A549 (cell line): ENCODE data around the gene MAML3. TPM values are rescaled to one million over a fixed set of nuclear protein-coding genes. Genes with fewer than 3 reads are reported as not detected.

ENCODE experiments used
- ATAC-seq, 2 experiments: fragments of 200-7000 bp in 1 of 2; fragments of >200 bp in 1 of 2; cut with Nextera tagmentation in 1 of 2; cut with Tn5 transposase in 1 of 2; 3 replicates each; pipeline versions ENCODE4 v1.8.0 to v1.9.1; 2018 to 2020; ENCODE audit warnings: mild to moderate bottlenecking in 1 of 2, moderate library complexity in 1 of 2
- CTCF ChIA-PET: fragments of 300-600 bp; sonication (Branson Sonifier 250); formaldehyde crosslinking; extraction: SDS; loops from one replicate; lab custom pipeline; 2021; ENCODE audit warnings: antibody characterized with exemption, inconsistent platforms; lab: Yijun Ruan, JAX
- POLR2A ChIA-PET: fragments of 350-600 bp; formaldehyde crosslinking; extraction: SDS; loops from one replicate; lab custom pipeline; 2021; ENCODE audit warnings: antibody characterized with exemption, inconsistent platforms; lab: Yijun Ruan, JAX
- DNase-seq, 2 experiments: peaks; one replicate each; pipeline versions ENCODE4 v3.0.0 to v3.0.0-alpha.2; 2011 to 2016; ENCODE audit warnings: low read depth in 1 of 2, low spot score in 1 of 2
- FAIRE-seq: peaks from 2 replicates; lab custom pipeline; 2011; peaks lifted over from hg19 to GRCh38; lab: Jason Lieb, UNC
- H3K27ac ChIP-seq, 2 experiments: fragments of >200 bp; sonication (Bioruptor Twin); formaldehyde crosslinking; 3 replicates each; pipeline ENCODE4 v1.5.1; 2016 to 2017
- H3K4me1 ChIP-seq: fragments of >200 bp; sonication (Bioruptor Twin); formaldehyde crosslinking; 3 replicates; pipeline ENCODE4 v1.6.1; 2016
- H3K4me2 ChIP-seq: fragments of >200 bp; sonication (Bioruptor Twin); formaldehyde crosslinking; 3 replicates; pipeline ENCODE4 v1.6.1; 2016
- H3K4me3 ChIP-seq: fragments of >200 bp; sonication (Bioruptor Twin); formaldehyde crosslinking; 3 replicates; pipeline ENCODE4 v1.5.1; 2016
- H3K9me3 ChIP-seq: fragments of >200 bp; sonication (Bioruptor Twin); formaldehyde crosslinking; 3 replicates; pipeline ENCODE4 v1.6.1; 2016
- BHLHE40 ChIP-seq: IDR thresholded peaks from 2 replicates; pipeline ENCODE4 v1.6.1; 2012; ENCODE audit warnings: low read depth, low read length, inconsistent platforms
- CBX2 ChIP-seq: fragments of 200-600 bp; sonication (generic); IDR thresholded peaks from 2 replicates; pipeline ENCODE4 v1.6.1; 2016; ENCODE audit warnings: low read depth, mild to moderate bottlenecking, borderline replicate concordance
- CBX8 ChIP-seq: fragments of 200-600 bp; sonication (generic); IDR thresholded peaks from 2 replicates; pipeline ENCODE4 v1.6.1; 2016
- CHD4 ChIP-seq: fragments of 200-600 bp; sonication (generic); IDR thresholded peaks from 2 replicates; pipeline ENCODE4 v1.6.1; 2016; ENCODE audit warnings: antibody characterized with exemption, mild to moderate bottlenecking, borderline replicate concordance
- EHF ChIP-seq: fragments of 250-450 bp; sonication (Bioruptor Pico); IDR thresholded peaks from 2 replicates; pipeline ENCODE4 v1.5.0; 2020; ENCODE audit warnings: mild to moderate bottlenecking
- EP300 ChIP-seq, 2 experiments: fragments of >200 bp; sonication (Bioruptor Twin); formaldehyde crosslinking; IDR thresholded peaks; 2 replicates in 1 of 2; 3 replicates in 1 of 2; pipeline ENCODE4 v1.6.1; 2016 to 2017
- ESRRA ChIP-seq: fragments of 150-350 bp; IDR thresholded peaks from 2 replicates; pipeline ENCODE4 v1.6.1; 2014; ENCODE audit warnings: mild to moderate bottlenecking, low read length, borderline replicate concordance
- HDAC2 ChIP-seq: fragments of 200-600 bp; sonication (generic); IDR thresholded peaks from 2 replicates; pipeline ENCODE4 v1.6.1; 2016
- HEYL ChIP-seq: fragments of 250-450 bp; sonication (Bioruptor Pico); IDR thresholded peaks from 2 replicates; pipeline ENCODE4 v1.8.0; 2021; ENCODE audit warnings: mild to moderate bottlenecking, moderate library complexity
- JUNB ChIP-seq: fragments of >200 bp; sonication (Bioruptor Twin); formaldehyde crosslinking; IDR thresholded peaks from 2 replicates; pipeline ENCODE4 v1.6.1; 2016
- KDM5A ChIP-seq: fragments of 200-600 bp; sonication (generic); IDR thresholded peaks from 2 replicates; pipeline ENCODE4 v1.6.1; 2016; ENCODE audit warnings: antibody characterized with exemption, mild to moderate bottlenecking
- MAFK ChIP-seq: fragments of 450-650 bp; IDR thresholded peaks from 2 replicates; pipeline ENCODE4 v1.6.1; 2014; ENCODE audit not compliant: partially characterized antibody
- MYC ChIP-seq: IDR thresholded peaks from 2 replicates; pipeline ENCODE4 v1.6.1; 2012; ENCODE audit warnings: mild to moderate bottlenecking, inconsistent platforms, low read length, improper control_type of control experiment, borderline replicate concordance
- NFE2L2 ChIP-seq: fragments of 150-350 bp; conservative IDR thresholded peaks from 2 replicates; pipeline ENCODE4 v1.6.1; 2014; ENCODE audit warnings: low read length
- NPAS2 ChIP-seq: fragments of 250-450 bp; sonication (Bioruptor Pico); IDR thresholded peaks from 2 replicates; pipeline ENCODE4 v1.8.0; 2022; ENCODE audit warnings: mild to moderate bottlenecking, moderate library complexity, borderline replicate concordance
- RAD21 ChIP-seq, 2 experiments: fragments of >200 bp in 1 of 2; sonication (Bioruptor Twin) in 1 of 2; formaldehyde crosslinking in 1 of 2; IDR thresholded peaks in 1 of 2; conservative IDR thresholded peaks in 1 of 2; 2 replicates in 1 of 2; 3 replicates in 1 of 2; pipeline ENCODE4 v1.6.1; 2012 to 2018; ENCODE audit warnings: inconsistent platforms in 1 of 2
- RNF2 ChIP-seq: fragments of 200-600 bp; sonication (generic); IDR thresholded peaks from 2 replicates; pipeline ENCODE4 v1.6.1; 2016; ENCODE audit warnings: low read depth, mild to moderate bottlenecking, antibody characterized with exemption, moderate library complexity, borderline replicate concordance
- SREBF2 ChIP-seq: fragments of 450-650 bp; IDR thresholded peaks from 2 replicates; pipeline ENCODE4 v1.6.1; 2014; ENCODE audit warnings: mild to moderate bottlenecking, moderate library complexity
- TFCP2L1 ChIP-seq: fragments of 250-450 bp; sonication (Bioruptor Pico); IDR thresholded peaks from 2 replicates; pipeline ENCODE4 v1.5.0; 2021; ENCODE audit warnings: mild to moderate bottlenecking
- ZC3H11A ChIP-seq: fragments of 450-650 bp; IDR thresholded peaks from 2 replicates; pipeline ENCODE4 v1.6.1; 2014; ENCODE audit warnings: antibody characterized with exemption, mild to moderate bottlenecking
- ZFP36 ChIP-seq: fragments of 450-650 bp; IDR thresholded peaks from 2 replicates; pipeline ENCODE4 v1.6.1; 2014; ENCODE audit warnings: borderline replicate concordance; ENCODE audit not compliant: partially characterized antibody
- ZSCAN20 ChIP-seq: fragments of 250-450 bp; sonication (Bioruptor Pico); IDR thresholded peaks from 2 replicates; pipeline ENCODE4 v1.8.0; 2022; ENCODE audit warnings: mild to moderate bottlenecking, moderate library complexity
- WGBS: methylation state at CpG from one replicate; pipeline ENCODE4 v1.1.6; 2017; ENCODE audit errors: missing lambda C conversion rate; 5-methylcytosine and 5-hydroxymethylcytosine counted together
- polyA plus RNA-seq, 4 experiments: library from polyadenylated mRNA; depleted of rRNA in 3 of 4; stranded (reverse); fragments of >200 nt; fragmentation: RNase III in 1 of 4; extraction: RNeasy Plus Mini Kit Qiagen cat#74134 plus additional on column Dnase treatment in 1 of 4; gene quantifications; 2 replicates in 3 of 4; 3 replicates in 1 of 4; pipeline ENCODE4 v1.2.3, GENCODE V29; 2011 to 2017
- TF ChIP-seq, protein P1 (sequence below): fragments of >200 bp; sonication (Bioruptor Twin); formaldehyde crosslinking; IDR thresholded peaks from 3 replicates; pipeline ENCODE4 v1.5.1; 2016
- TF ChIP-seq, protein P2 (sequence below): fragments of >200 bp; sonication (Bioruptor Twin); formaldehyde crosslinking; IDR thresholded peaks from 2 replicates; pipeline ENCODE4 v1.6.1; 2016
- TF ChIP-seq, protein P3 (sequence below): IDR thresholded peaks from 2 replicates; pipeline ENCODE4 v1.6.1; 2012
- TF ChIP-seq, protein P4 (sequence below): fragments of 250-450 bp; sonication (Bioruptor Pico); IDR thresholded peaks from 2 replicates; pipeline ENCODE4 v1.5.0; 2020; ENCODE audit warnings: low read depth, mild to moderate bottlenecking, moderate library complexity
- TF ChIP-seq, protein P5 (sequence below): fragments of 250-450 bp; sonication (Bioruptor Pico); IDR thresholded peaks from 2 replicates; pipeline ENCODE4 v1.5.0; 2021; ENCODE audit warnings: mild to moderate bottlenecking, moderate library complexity, borderline replicate concordance

The MAML3 gene
- polyA plus RNA-seq, 2 of the 4 experiments (the other 2 are of a cell fraction), result 9.0 to 22.2 TPM

DNA sequence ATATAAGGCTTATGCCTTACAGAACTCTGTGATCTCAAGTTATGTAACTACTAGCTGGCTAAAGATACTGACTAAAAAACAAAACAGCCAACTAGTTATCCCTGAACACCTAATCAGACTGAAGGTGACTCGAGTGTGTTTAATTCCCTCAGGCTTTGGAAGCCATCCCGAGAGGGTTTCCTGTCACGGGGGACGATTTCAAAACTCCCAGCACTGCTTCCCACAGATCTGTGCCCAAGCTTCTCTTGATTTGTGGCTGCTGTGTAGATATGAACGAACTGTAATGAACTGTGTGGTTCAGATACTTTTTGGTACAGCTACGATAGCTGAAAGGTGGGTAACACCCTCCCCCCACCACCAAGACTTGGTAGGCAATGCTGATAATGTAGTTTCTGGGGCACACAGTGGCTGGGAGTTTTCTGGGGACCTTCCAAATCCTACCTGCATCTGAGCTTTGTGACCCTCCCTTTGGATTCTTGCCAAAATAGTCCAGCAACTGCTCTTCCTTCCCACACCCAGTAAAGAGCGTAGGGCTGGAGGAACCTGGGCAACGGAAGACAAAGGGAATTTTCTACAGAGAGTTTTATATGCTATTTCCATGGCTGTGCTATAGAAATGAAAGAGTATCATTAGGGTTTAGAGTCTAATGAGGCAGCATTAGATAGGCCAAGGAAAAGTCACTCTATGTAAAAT lies 339.5 kb downstream of the MAML3 start:
- ATAC-seq (no peak), DNase-seq (no peak), FAIRE-seq (no peak)
- TF ChIP-seq CHD4 (no peak), ZFP36 (no peak), EP300 (IDR thresholded peaks at IDR 0.05) (no peak)
- TF ChIP-seq, protein P1, sequence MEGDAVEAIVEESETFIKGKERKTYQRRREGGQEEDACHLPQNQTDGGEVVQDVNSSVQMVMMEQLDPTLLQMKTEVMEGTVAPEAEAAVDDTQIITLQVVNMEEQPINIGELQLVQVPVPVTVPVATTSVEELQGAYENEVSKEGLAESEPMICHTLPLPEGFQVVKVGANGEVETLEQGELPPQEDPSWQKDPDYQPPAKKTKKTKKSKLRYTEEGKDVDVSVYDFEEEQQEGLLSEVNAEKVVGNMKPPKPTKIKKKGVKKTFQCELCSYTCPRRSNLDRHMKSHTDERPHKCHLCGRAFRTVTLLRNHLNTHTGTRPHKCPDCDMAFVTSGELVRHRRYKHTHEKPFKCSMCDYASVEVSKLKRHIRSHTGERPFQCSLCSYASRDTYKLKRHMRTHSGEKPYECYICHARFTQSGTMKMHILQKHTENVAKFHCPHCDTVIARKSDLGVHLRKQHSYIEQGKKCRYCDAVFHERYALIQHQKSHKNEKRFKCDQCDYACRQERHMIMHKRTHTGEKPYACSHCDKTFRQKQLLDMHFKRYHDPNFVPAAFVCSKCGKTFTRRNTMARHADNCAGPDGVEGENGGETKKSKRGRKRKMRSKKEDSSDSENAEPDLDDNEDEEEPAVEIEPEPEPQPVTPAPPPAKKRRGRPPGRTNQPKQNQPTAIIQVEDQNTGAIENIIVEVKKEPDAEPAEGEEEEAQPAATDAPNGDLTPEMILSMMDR, result no peak
- POLR2A ChIA-PET, result no interaction called here
- Histone ChIP-seq H3K4me1 (peaks cover 22% of the 10 kb centered on the region), H3K4me3 (no peak overlapping the region), H3K4me2 (no peak overlapping the region), H3K27ac (no peak overlapping the region), H3K9me3 (peaks cover 12% of the 10 kb centered on the region; the same call in 2 of the 3 replicates)
- 82% methylated on average over 8 of the region's 8 CpGs for WGBS
- CTCF ChIA-PET, result no interaction called here

DNA sequence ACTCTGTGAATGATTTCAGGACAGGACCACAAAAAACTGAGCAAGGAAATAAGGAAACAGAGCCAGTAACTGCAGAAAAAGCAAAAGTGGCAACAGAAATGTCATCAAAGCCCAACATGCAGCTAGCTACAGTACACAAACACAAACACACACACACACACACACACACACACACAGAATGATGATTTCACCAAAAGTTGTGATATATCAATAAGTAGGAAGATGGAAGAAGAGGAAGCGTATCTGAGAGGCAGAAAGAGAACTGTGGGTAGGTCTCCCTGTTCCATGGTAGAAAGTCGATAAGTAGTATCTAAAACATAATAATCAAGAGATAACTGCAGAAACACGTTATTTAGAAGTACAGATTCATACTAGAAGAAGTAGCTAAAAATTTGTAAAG lies 340.1 kb downstream of the MAML3 start:
- 87% methylated on average over 3 of the region's 3 CpGs for WGBS
- FAIRE-seq (no peak), DNase-seq (no peak), ATAC-seq (no peak)
- Histone ChIP-seq H3K4me1 (peaks cover 22% of the 10 kb centered on the region), H3K9me3 (peaks cover 12% of the 10 kb centered on the region; the same call in 2 of the 3 replicates), H3K4me3 (no peak overlapping the region), H3K4me2 (no peak overlapping the region), H3K27ac (no peak overlapping the region)
- POLR2A ChIA-PET, result no interaction called here
- TF ChIP-seq TFCP2L1 (CRISPR knock-in tag) (no peak), HEYL (no peak), MAFK (no peak), BHLHE40 (no peak), JUNB (no peak), MYC (no peak), KDM5A (no peak), CBX2 (no peak), NFE2L2 (no peak), SREBF2 (no peak), ESRRA (no peak), RNF2 (no peak)
- TF ChIP-seq, protein P2, sequence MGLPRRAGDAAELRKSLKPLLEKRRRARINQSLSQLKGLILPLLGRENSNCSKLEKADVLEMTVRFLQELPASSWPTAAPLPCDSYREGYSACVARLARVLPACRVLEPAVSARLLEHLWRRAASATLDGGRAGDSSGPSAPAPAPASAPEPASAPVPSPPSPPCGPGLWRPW, result no peak
- TF ChIP-seq, protein P3, sequence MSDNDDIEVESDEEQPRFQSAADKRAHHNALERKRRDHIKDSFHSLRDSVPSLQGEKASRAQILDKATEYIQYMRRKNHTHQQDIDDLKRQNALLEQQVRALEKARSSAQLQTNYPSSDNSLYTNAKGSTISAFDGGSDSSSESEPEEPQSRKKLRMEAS, result no peak
- CTCF ChIA-PET, result no interaction called here

DNA sequence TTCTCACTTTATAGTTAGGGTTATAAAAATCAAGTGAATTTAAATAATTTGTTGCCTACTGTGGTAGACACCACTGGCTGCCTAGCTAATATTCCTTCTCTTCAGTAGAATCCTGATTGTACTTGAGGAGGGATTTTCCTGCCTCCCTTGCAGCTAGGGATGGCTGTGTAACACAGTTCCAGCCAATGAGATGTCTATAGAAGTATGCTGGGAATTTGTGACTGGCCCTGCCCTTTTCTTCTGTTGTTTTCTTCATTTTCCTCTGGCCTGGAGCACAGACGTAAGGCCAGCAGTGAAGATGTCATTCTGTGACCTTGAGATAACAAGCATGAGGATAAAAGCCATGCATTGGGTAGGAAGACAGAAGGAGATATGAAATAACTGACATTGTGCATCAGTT lies 343.3 kb downstream of the MAML3 start:
- Histone ChIP-seq H3K9me3 (peaks cover 12% of the 10 kb centered on the region; the same call in 2 of the 3 replicates), H3K27ac (no peak overlapping the region), H3K4me3 (no peak overlapping the region)
- no peak for FAIRE-seq
- POLR2A ChIA-PET, result interaction anchor here (0.6 kb wide), 1 partner anchor 197 kb away, joined by 5 read pairs; no protein-coding TSS in a partner anchor
- CTCF ChIA-PET, result interaction anchor here (0.6 to 1.3 kb wide), 2 partner anchors 11 to 155 kb away, joined by 3 read pairs; no protein-coding TSS in a partner anchor
- 100% methylated on average over 1 of the region's 1 CpG for WGBS
- TF ChIP-seq CHD4, result no peak
- no peak for TF ChIP-seq HDAC2
- TF ChIP-seq SREBF2, result no peak
- no peak for TF ChIP-seq ZSCAN20
- no peak for TF ChIP-seq NFE2L2
- no peak for TF ChIP-seq RAD21 (conservative IDR thresholded peaks at IDR 0.05 in 1 of 2, IDR thresholded peaks at IDR 0.05 in 1 of 2)
- TF ChIP-seq, protein P4, sequence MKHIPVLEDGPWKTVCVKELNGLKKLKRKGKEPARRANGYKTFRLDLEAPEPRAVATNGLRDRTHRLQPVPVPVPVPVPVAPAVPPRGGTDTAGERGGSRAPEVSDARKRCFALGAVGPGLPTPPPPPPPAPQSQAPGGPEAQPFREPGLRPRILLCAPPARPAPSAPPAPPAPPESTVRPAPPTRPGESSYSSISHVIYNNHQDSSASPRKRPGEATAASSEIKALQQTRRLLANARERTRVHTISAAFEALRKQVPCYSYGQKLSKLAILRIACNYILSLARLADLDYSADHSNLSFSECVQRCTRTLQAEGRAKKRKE, result no peak
- TF ChIP-seq CBX8, result no peak
- TF ChIP-seq, protein P5, sequence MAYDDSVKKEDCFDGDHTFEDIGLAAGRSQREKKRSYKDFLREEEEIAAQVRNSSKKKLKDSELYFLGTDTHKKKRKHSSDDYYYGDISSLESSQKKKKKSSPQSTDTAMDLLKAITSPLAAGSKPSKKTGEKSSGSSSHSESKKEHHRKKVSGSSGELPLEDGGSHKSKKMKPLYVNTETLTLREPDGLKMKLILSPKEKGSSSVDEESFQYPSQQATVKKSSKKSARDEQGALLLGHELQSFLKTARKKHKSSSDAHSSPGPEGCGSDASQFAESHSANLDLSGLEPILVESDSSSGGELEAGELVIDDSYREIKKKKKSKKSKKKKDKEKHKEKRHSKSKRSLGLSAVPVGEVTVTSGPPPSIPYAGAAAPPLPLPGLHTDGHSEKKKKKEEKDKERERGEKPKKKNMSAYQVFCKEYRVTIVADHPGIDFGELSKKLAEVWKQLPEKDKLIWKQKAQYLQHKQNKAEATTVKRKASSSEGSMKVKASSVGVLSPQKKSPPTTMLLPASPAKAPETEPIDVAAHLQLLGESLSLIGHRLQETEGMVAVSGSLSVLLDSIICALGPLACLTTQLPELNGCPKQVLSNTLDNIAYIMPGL (CRISPR knock-in tag), result no peak
- no peak for TF ChIP-seq NPAS2 (CRISPR knock-in tag)
- no peak for TF ChIP-seq EHF (CRISPR knock-in tag)
- TF ChIP-seq ZC3H11A, result no peak
- TF ChIP-seq, all 56 proteins: peak for 0
- ATAC-seq, result no peak
- Histone ChIP-seq H3K4me1 (peaks cover 7% of the 10 kb centered on the region; the same call in 2 of the 3 replicates), H3K4me2 (no peak overlapping the region)
- DNase-seq, result peak in 1 of 2 experiments; percentile 13
